Tibial nerve (tissue), 4 donors: ENCODE data around the gene ZNF512. TPM values are rescaled to one million over a fixed set of nuclear protein-coding genes. Genes with fewer than 3 reads are reported as not detected.
"Not testable (repeated sequence)": the region's sequence is repeated elsewhere in the genome, so short reads cannot be mapped to it uniquely, and the experiment has no call there.

Source experiments
- DNase-seq, 2 donors: peaks; one replicate each; pipeline ENCODE4 v3.0.0-alpha.2; 2019; ENCODE audit warnings: low spot score in 2 of 2
- H3K27ac ChIP-seq, 4 donors: fragments of 200-600 bp; sonication (generic) in 3 of 4; one replicate each; pipeline ENCODE4 v1.5.1; 2017 to 2019; ENCODE audit warnings: mild to moderate bottlenecking in 1 of 4
- H3K27me3 ChIP-seq, 2 donors: fragments of 200-600 bp; sonication (generic) in 1 of 2; one replicate each; pipeline versions ENCODE4 v1.5.1 to v1.6.0; 2017 to 2019
- H3K36me3 ChIP-seq, 3 donors: fragments of 200-600 bp; sonication (generic); one replicate each; pipeline ENCODE4 v1.5.1; 2018 to 2019
- H3K4me1 ChIP-seq, 4 donors: fragments of 200-600 bp; sonication (generic) in 3 of 4; one replicate each; pipeline ENCODE4 v1.5.1; 2017 to 2019
- H3K4me3 ChIP-seq, 4 donors: fragments of 200-600 bp; sonication (generic) in 3 of 4; one replicate each; pipeline ENCODE4 v1.5.1; 2017 to 2019; ENCODE audit warnings: mild to moderate bottlenecking in 1 of 4, moderate library complexity in 1 of 4
- H3K9me3 ChIP-seq, 4 donors: fragments of 200-600 bp; sonication (generic) in 3 of 4; one replicate each; pipeline ENCODE4 v1.5.1; 2017 to 2019
- CTCF ChIP-seq, 5 experiments: fragments of 200-600 bp in 3 of 5; fragments of 450-650 bp in 2 of 5; sonication (generic) in 3 of 5; IDR thresholded peaks; one replicate each; pipeline ENCODE4 v1.5.1; 2016 to 2019; ENCODE audit warnings: antibody characterized with exemption in 5 of 5, mild to moderate bottlenecking in 3 of 5, moderate library complexity in 2 of 5
- EP300 ChIP-seq, 2 donors: sonication (generic); formaldehyde crosslinking; IDR thresholded peaks; one replicate each; pipeline ENCODE4 v1.6.1; 2017; ENCODE audit warnings: antibody characterized with exemption in 2 of 2, mild to moderate bottlenecking in 1 of 2
- POLR2A ChIP-seq, 2 donors: fragments of 450-650 bp; IDR thresholded peaks; one replicate each; pipeline ENCODE4 v1.6.1; 2017; ENCODE audit warnings: antibody characterized with exemption in 2 of 2, mild to moderate bottlenecking in 2 of 2, moderate library complexity in 2 of 2
- WGBS, 2 donors: methylation state at CpG; one replicate each; pipeline ENCODE4 v1.1.5; 2018; 5-methylcytosine and 5-hydroxymethylcytosine counted together
- total RNA-seq, 4 donors: library from RNA; depleted of rRNA; stranded (reverse); fragments of >200 nt; gene quantifications; one replicate each; pipeline ENCODE4 v1.1.0, GENCODE V29; 2016

ZNF512 gene
- total RNA-seq, 4 donors from 2014 or later: 29.9 to 52.0 (median 42.4) TPM

DNA sequence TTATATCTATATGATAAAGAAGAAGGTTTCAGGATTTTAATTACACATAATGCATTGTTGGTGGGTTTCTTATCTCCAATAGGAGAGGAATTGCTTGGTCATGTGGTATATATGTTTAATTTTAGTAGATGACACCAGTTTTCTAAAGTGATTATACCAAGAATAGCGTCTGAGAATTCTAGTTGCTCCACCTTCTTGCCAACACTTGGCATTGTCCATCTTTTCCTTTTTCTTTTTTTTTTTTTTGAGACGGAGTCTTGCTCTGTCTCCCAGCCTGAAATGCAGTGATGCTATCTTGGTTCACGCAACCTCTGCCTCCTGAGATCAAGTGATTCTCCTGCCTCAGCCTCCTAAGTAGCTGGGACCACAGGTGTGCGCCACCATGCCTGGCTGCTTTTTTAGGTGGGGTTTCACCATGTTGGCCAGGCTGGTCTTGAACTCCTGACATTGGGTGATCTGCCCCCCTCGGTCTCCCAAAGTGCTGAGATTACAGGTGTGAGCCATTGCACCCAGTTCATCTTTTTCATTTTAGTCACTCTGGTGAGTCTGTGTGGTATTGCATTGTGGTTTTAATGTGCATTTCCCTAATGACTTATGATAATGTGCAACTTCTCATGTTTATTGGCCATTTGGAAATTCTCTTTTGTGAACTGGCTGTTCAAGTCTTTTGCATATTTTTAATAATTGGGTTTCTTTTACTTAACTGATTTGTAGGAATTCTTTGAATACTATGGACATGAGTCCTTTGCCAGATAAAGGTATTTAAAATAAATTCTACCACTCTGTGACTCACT lies 37.3 kb upstream of the ZNF512 start:
- no peaks in the 10 kb centered on the region for H3K4me1 ChIP-seq
- TF ChIP-seq POLR2A (IDR thresholded peaks at IDR 0.05): no peak
- no peak for TF ChIP-seq EP300 (IDR thresholded peaks at IDR 0.05)
- no peak for TF ChIP-seq CTCF (IDR thresholded peaks at IDR 0.05)
- H3K4me3 ChIP-seq: no peak overlapping the region
- H3K36me3 ChIP-seq: no peaks in the 10 kb centered on the region
- H3K27ac ChIP-seq: no peak overlapping the region
- H3K9me3 ChIP-seq: no peaks in the 10 kb centered on the region
- H3K27me3 ChIP-seq: no peaks in the 10 kb centered on the region
- 81 to 96% methylated on average over 5 of the region's 5 CpGs for WGBS, 2 donors
- DNase-seq: no peak

DNA sequence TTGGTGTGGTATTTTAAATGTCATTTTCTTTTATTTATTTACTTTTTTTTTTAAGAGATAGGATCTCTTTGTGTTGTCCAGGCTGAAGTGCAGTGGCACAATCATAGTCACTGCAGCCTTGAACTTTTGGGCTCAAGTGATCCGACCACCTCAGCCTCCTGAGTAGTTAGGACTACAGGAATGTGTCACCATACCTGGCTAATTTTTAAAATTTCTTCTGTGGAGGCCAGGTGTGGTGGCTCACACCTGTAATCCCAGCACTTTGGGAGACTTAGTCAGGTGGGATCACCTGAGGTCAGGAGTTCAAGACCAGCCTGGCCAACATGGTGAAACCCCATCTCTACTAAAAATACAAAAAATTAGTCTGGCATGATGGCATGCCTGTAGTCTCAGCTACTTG lies 33.5 kb upstream of the ZNF512 start:
- H3K4me3 ChIP-seq: no peak overlapping the region
- DNase-seq: no peak
- no peaks in the 10 kb centered on the region for H3K27me3 ChIP-seq
- no peak overlapping the region for H3K27ac ChIP-seq
- H3K4me1 ChIP-seq: no peaks in the 10 kb centered on the region
- H3K9me3 ChIP-seq: no peaks in the 10 kb centered on the region
- WGBS, 2 donors: 76 to 86% methylated on average over 1 of the region's 1 CpG
- no peaks in the 10 kb centered on the region for H3K36me3 ChIP-seq
- TF ChIP-seq EP300 (IDR thresholded peaks at IDR 0.05) (no peak), POLR2A (IDR thresholded peaks at IDR 0.05) (no peak)

DNA sequence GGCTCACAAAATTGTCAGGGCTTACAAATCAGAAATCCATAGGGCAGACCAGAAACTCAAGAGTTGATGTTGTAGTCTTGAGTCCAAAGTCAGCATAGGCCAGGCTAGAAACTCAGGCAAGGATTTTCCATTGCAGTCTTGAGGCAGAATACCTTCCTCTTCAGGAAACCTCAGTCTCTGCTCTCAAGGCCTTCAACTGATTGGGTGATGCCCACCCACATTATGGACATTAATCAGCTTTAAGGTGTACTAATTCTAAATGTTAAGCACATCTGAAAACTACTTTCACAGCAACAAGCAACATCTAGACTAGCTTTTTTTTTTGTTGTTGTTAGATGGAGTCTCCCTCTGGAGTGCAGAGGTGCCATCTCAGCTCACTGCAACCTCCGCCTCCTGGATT lies 31.3 kb upstream of the ZNF512 start:
- TF ChIP-seq EP300 (IDR thresholded peaks at IDR 0.05) (no peak), CTCF (IDR thresholded peaks at IDR 0.05) (no peak), POLR2A (IDR thresholded peaks at IDR 0.05) (no peak)
- WGBS, 2 donors: 90 to 95% methylated on average over 1 of the region's 1 CpG
- Histone ChIP-seq H3K4me3 (no peak overlapping the region), H3K9me3 (no peaks in the 10 kb centered on the region), H3K4me1 (no peaks in the 10 kb centered on the region), H3K27me3 (no peaks in the 10 kb centered on the region), H3K36me3 (no peaks in the 10 kb centered on the region), H3K27ac (no peak overlapping the region)
- DNase-seq: no peak

DNA sequence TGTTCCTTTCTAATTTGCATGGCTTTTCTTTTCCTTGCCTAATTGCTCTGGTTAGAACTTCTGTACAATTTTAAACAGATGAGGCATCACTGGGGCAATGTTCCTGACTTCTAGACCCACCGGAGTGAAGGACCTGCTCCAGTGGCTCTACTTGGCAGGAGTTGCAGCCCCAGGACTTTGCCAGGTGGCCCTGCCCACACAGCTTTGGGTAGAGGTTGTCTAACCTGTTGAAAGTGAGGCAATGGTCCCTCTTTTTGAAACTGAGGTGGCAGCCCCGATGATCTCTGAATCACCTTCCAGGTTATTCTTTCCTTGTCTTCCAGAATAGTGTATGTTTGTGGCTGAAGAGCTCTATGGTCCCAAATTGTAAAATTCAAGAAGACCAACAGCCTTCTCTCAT lies 29.9 kb upstream of the ZNF512 start:
- H3K4me3 ChIP-seq: no peak overlapping the region
- H3K27me3 ChIP-seq: no peaks in the 10 kb centered on the region
- no peaks in the 10 kb centered on the region for H3K36me3 ChIP-seq
- no peaks in the 10 kb centered on the region for H3K9me3 ChIP-seq
- no peak for DNase-seq
- no peaks in the 10 kb centered on the region for H3K4me1 ChIP-seq
- TF ChIP-seq POLR2A (IDR thresholded peaks at IDR 0.05): no peak
- no peak for TF ChIP-seq CTCF (IDR thresholded peaks at IDR 0.05)
- no peak for TF ChIP-seq EP300 (IDR thresholded peaks at IDR 0.05)
- no peak overlapping the region for H3K27ac ChIP-seq
- 90 to 93% methylated on average over 2 of the region's 2 CpGs for WGBS, 2 donors

DNA sequence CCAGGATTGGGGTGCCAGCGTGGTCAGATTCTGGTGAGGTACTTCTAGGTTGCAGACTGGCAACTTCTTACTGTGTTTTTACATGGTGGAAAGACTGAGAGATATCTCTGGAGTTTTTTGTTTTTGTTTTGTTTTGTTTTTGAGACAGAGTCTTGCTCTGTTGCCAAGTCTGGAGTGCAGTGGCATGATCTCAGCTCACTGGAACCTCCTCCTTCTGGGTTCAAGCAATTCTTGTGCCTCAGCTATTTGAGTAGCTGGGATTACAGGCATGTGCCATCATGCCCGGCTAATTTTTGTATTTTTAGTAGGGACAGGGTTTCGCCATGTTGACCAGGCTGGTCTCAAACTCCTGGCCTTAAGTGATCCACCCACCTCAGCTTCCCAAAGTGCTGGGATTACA lies 28.4 kb upstream of the ZNF512 start:
- DNase-seq, H3K4me3 ChIP-seq, H3K9me3 ChIP-seq, H3K27me3 ChIP-seq, H3K4me1 ChIP-seq, H3K36me3 ChIP-seq, H3K27ac ChIP-seq: not testable (repeated sequence)
- 69 to 77% methylated on average over 3 of the region's 3 CpGs for WGBS, 2 donors

- DNase-seq: no peak
- no peak overlapping the region for H3K4me3 ChIP-seq
- H3K4me1 ChIP-seq: no peaks in the 10 kb centered on the region
- 70 to 77% methylated on average over 2 of the region's 2 CpGs for WGBS, 2 donors
- H3K36me3 ChIP-seq: no peaks in the 10 kb centered on the region
- no peaks in the 10 kb centered on the region for H3K27me3 ChIP-seq
- H3K27ac ChIP-seq: no peak overlapping the region
- no peak for TF ChIP-seq POLR2A (IDR thresholded peaks at IDR 0.05)
- TF ChIP-seq CTCF (IDR thresholded peaks at IDR 0.05): no peak
- TF ChIP-seq EP300 (IDR thresholded peaks at IDR 0.05): no peak
- H3K9me3 ChIP-seq: no peaks in the 10 kb centered on the region
Measured at GRCh38 chr2:27559228-27559627, 23.6 kb upstream of the ZNF512 start.
